Activated effector memory CD4-positive, alpha-beta T cell treated with Interleukin-2 at 50 U/mL for 16 hours (primary cell): ENCODE results near the gene SLC39A7.

ENCODE experiments used
- DNase-seq: peaks from one replicate; pipeline ENCODE4 v3.0.0-alpha.2; 2020

Gene SLC39A7, protein sequence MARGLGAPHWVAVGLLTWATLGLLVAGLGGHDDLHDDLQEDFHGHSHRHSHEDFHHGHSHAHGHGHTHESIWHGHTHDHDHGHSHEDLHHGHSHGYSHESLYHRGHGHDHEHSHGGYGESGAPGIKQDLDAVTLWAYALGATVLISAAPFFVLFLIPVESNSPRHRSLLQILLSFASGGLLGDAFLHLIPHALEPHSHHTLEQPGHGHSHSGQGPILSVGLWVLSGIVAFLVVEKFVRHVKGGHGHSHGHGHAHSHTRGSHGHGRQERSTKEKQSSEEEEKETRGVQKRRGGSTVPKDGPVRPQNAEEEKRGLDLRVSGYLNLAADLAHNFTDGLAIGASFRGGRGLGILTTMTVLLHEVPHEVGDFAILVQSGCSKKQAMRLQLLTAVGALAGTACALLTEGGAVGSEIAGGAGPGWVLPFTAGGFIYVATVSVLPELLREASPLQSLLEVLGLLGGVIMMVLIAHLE

DNA sequence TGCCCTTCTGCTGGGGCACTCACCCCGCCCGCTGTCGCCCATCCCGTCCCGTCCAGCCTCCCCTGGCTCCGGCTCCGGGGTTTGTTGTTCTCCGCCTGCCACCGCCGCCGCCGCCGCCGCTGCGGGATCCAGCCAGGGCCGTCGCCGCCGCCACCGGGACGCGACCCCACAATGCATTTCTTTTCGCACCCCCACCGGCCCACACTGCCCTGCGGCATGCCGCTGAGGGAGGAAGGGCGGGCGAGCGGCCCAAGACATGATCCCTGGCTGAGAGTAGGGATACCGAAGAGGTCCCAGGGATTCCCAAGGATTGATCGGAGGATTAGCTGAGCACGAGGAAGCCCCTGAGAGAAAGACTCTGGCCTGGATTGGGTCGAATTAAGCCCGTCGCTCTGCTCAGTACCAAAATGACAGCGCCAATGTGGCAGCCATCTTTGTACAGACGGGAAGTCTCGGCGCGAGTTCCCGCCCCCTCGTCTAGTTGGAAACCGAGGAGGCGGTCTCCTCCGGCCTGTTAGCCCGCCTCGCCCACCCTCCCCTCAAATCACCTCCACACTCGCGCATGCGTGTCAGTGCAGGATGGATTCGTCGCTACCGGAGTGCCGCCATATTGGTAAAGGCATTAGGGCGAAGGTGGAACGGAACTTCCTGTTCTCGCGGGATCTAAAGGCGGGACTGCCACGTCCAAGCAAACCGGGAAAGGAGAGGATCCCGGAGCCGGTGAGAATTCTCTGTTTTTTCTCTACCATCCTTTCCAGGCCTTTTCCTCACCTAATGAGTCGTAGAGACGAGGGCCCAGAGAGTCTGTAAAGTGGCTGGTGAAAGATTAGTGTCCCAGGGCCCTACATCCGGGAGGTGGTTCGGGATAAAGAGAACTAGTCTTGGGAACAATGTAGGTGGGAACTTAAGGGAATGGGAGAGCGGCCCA lies at the start of gene SLC39A7, which contains the start of gene RXRB:
TSS of gene SLC39A7 (plus strand) at position 649 of the 928 bp plus-strand sequence. CDS start 379 bp downstream, outside the sequence.
TSS of gene RXRB (minus strand) at position 447 of the 928 bp plus-strand sequence. CDS start at position 258, 189 bp downstream.
- peak; percentile 98 for DNase-seq

- DNase-seq: no peak
Measured at GRCh38 chr6:33151050-33151449, 49.6 kb upstream of the SLC39A7 start.

DNA sequence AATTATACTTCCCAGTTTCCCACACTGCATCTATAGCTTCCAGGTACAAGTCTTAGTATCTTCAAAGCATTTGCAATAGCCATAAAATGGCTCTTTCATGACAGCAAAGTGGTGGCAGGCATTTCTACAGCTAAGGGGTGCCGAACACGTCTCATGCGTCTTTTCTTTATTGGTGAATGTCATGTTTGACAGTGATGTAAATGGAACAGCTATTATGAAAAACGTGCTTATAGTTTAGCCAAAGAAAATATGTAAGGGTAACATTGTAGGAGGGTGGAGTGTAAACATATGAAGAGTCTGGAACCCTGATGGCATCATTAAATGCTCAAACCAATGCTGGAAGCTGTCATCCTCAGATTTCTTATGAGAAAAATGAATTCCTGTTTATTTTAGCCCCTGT lies 46.3 kb upstream of the SLC39A7 start:
- DNase-seq: no peak

GRCh38 chr6:33156561-33156960 lies 44.1 kb upstream of the SLC39A7 start:
- no peak for DNase-seq

DNA sequence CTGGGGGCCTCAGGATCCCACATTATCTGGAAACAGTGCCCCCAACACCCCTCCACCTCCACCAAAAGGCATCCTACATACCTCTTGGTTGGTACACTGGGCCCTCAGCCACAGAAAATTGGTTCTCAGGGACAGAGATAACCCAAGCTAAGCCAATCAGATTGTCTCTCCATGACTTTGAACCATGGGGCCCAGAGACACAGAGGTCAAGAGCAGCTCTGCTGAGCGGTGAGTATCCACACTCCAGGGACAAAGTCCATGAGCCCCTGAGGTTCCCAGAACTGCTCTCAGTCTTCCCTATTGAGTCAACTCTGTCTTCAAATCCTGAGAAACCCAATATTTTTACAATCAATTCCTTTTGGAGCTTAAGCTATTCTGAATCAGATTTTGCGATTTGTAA lies 43.7 kb upstream of the SLC39A7 start:
- DNase-seq: no peak

- no peak for DNase-seq
Measured at GRCh38 chr6:33160096-33160495, 40.6 kb upstream of the SLC39A7 start.

- no peak for DNase-seq
Measured at GRCh38 chr6:33160728-33161344, 39.8 kb upstream of the SLC39A7 start.

DNA sequence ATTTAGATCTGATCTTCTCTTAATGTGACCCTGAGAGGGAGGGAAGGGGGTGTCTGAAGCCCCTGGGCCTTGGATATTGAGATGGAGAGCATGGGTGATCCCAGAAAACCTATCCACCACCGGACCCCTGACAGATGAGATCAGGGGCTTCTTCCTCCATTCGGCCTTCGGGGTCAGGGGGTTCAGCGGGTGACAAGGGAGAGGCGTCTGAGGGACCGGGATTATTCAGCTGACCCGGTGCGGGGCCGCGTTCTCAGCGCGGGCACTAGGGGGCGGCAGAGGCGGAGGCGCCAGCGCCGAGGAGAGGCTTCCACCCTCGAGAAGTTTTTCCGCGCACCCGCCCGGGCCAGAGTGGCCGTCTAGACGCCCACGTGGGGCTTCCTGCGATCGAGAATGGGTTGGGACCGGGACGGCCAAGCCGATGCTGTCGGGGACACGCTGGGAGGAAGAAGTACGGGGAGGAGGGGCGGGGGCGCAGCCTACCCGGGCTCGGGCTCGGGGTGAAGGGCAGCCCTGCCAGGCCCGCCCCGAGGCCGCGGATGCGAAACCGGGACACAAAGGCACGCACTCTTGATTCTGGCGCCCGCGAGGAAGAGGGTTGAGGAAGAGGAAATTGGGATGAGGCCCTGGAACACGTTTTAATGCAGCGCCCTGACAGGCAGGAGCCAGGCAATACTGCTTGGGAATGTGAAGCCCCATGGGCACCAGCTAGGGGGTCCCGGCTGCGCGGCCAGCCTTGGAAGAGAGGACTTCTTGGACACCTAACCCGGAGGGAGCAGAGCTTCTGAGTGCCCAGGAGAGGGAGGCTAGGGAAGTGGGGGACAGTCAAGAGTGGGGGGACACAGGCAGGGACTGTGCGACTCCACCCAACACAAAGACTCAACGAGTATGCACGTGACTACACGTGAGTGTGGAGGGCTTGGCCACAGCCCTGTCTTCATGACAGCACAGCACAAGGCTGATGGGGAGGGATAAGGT lies 39.0 kb upstream of the SLC39A7 start:
- DNase-seq: peak; percentile 76

DNA sequence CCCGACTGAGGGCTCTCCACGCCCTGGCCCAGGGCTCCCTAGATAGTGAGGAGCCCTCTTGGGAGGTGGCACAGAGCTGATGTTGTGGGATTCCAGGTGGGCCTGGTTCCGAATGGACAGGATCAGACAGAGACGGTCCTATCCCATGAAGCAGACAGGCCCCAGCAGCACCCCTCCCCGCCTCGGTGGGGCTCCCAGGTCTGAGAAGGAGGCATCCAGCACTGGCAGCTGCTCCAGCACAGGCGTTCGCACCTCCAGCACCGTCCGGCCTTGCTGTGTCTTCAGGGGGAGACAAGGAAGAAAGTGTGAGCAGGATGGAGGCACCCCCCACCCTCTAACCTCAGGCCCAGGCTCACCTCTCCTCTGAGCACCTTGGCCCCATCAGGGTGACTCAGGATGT lies 37.1 kb upstream of the SLC39A7 start:
- DNase-seq: no peak

GRCh38 chr6:33164176-33164575 lies 36.5 kb upstream of the SLC39A7 start:
- no peak for DNase-seq

DNA sequence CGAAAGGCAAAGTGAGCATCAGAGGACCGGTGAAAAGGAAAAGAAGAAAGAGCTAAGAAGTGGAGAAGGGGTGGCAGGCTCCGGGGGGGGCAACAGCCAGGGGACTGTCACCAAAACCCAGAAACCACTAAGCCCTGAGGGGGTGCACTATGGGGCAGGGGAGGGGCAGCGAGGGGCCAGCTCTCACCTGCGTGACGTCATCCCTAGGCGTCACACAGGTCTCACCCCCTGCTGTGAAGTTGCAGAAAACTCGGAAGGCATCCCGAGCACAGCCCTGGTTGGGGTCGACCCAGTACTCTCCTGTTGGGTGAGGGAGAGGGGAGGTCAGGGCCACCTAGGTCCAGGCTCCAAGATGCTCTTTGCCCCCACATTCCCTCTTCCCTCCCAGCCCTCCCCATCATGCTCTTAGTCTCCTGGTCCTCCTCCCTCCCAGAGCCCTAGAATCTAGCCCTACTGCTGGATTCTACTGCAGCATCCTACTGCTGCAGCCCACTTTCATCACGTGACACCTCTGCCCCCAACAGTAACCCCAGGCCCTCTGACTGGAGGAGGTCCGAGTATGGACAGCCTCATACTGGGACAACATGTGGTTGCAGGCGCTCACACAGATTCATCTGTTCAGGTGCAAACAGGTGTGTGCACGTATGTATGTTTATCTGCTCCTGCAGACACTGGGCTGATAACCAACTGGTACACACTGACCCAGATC lies 35.8 kb upstream of the SLC39A7 start:
- no peak for DNase-seq

DNA sequence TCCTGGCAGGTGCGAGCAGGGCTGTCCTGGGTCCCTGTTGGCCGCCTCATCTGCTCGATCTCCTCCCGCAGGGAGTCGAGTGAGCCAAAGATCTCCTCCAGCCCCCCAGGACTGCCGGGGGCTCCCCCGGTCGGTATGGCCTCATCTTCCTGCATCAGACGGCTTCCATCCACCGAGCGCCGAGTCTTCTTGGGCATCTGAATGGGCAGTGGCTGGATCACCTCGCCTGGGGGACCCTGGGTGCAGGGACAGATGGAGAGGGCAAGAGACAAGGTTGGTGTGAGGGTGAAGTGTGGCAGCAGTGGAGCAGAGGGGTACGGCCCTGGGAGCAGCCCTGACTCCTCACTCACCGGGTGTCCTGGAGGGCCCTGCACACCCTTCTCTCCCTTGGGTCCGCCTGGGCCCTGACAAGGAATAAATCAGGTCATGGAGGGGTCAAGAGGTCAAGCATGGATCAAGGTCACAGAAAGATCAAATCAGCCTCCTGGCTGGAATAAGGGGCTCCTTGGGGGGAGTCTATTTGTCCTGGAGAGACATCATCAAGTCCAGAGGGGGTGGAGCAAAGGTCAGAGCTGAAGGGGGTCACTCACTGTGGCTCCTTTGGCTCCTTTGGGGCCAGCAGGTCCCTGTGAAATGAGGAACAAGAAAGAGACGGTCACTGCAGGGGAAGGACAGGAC lies 34.9 kb upstream of the SLC39A7 start:
- no peak for DNase-seq

DNA sequence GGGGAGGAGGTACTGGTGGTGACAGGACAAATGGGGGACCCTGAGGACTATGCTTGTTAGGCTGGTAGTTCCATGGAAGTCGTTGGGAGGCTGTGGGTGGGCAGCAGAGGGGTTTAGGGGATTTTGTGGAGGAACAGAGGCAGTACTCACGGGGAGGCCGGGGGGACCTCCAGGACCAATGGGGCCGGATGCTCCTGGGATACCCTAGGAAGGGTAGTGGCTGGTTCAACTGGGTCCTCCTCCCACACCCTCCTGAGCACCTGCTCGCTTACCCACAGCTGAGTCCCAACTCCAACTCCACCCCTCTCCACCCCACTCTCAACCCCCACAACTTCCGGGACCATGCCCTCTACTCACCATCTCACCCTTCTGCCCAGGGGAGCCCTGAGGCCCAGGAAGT lies 34.3 kb upstream of the SLC39A7 start:
- no peak for DNase-seq

- DNase-seq: no peak
Measured at GRCh38 chr6:33166811-33167210, 33.9 kb upstream of the SLC39A7 start.

- no peak for DNase-seq
Measured at GRCh38 chr6:33167374-33168283, 33.0 kb upstream of the SLC39A7 start.

- no peak for DNase-seq
Measured at GRCh38 chr6:33168284-33168601, 32.4 kb upstream of the SLC39A7 start.

DNA sequence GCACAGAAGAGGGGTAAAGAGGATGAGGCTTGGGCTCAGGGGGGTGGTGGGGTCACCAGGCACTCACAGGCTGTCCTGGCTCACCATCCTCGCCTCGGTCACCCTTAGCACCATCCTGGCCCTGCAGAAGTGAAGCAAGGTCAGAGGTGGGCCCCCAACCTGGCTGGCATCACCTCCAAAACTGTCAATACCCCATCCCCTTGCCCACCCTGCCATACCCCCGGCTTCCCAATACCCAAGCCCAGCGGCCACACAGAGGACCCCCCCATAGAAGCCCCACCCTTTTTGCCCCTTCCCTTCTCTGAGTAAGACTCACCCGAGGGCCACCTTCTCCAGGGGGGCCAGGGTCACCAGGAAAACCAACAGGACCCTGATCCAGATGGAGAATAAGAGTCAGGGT lies 32.0 kb upstream of the SLC39A7 start:
- no peak for DNase-seq

- DNase-seq: no peak
Measured at GRCh38 chr6:33169291-33170175, 31.1 kb upstream of the SLC39A7 start.
